PFSK-1 (cell line): ENCODE results near the gene PELI2.

Experiments used
- FOXP2 ChIP-seq: optimal IDR thresholded peaks from 2 replicates; pipeline ENCODE3; 2011; ENCODE audit warnings: borderline replicate concordance, control low read depth, inconsistent platforms; ENCODE audit not compliant: insufficient read depth; ENCODE audit errors: extremely low read length, extremely low read depth
- POLR2AphosphoS5 ChIP-seq: IDR thresholded peaks from 2 replicates; pipeline ENCODE4 v1.6.1; 2012; ENCODE audit warnings: low read depth, mild to moderate bottlenecking, control low read depth, low read length, moderate library complexity
- REST ChIP-seq, 2 experiments: IDR thresholded peaks; 2 replicates each; pipeline versions ENCODE4 v1.6.1 to v1.8.0; 2011 to 2012; ENCODE audit warnings: low read depth in 2 of 2, low read length in 2 of 2, control low read depth in 1 of 2, inconsistent platforms in 1 of 2, mild to moderate bottlenecking in 1 of 2, moderate library complexity in 1 of 2; ENCODE audit not compliant: insufficient read depth in 1 of 2
- SIN3A ChIP-seq: IDR thresholded peaks from 2 replicates; pipeline ENCODE4 v1.6.1; 2012; ENCODE audit warnings: mild to moderate bottlenecking, low read length, moderate library complexity, borderline replicate concordance; ENCODE audit not compliant: insufficient read depth
- TAF1 ChIP-seq: IDR thresholded peaks from 2 replicates; pipeline ENCODE4 v1.6.1; 2012; ENCODE audit warnings: low read length, control low read depth, borderline replicate concordance; ENCODE audit not compliant: insufficient read depth

PELI2 gene

GRCh38 chr14:56199095-56199981, 81.1 kb downstream of the PELI2 start:
- no peak for TF ChIP-seq SIN3A
- TF ChIP-seq TAF1 = no peak
- no peak for TF ChIP-seq FOXP2
- TF ChIP-seq REST (IDR thresholded peaks at IDR 0.05; ENCODE audit: insufficient read depth in 1 of 2, low read depth in 2 of 2, low read length in 2 of 2) = no peak
- no peak for TF ChIP-seq POLR2AphosphoS5

- no peak for TF ChIP-seq REST (IDR thresholded peaks at IDR 0.05; ENCODE audit: insufficient read depth in 1 of 2, low read depth in 2 of 2, low read length in 2 of 2)
These were observed 81.9 kb downstream of the PELI2 start for GRCh38 chr14:56199982-56200577.

GRCh38 chr14:56202256-56202655, 84.0 kb downstream of the PELI2 start:
- no peak for TF ChIP-seq FOXP2
- no peak for TF ChIP-seq REST (IDR thresholded peaks at IDR 0.05; ENCODE audit: insufficient read depth in 1 of 2, low read depth in 2 of 2, low read length in 2 of 2)
- no peak for TF ChIP-seq POLR2AphosphoS5
- no peak for TF ChIP-seq SIN3A
- TF ChIP-seq TAF1 = no peak

GRCh38 chr14:56205881-56206280, 87.7 kb downstream of the PELI2 start:
- TF ChIP-seq SIN3A (no peak), REST (IDR thresholded peaks at IDR 0.05; ENCODE audit: insufficient read depth in 1 of 2, low read depth in 2 of 2, low read length in 2 of 2) (no peak), FOXP2 (no peak)

- TF ChIP-seq FOXP2 (no peak), POLR2AphosphoS5 (no peak), REST (IDR thresholded peaks at IDR 0.05; ENCODE audit: insufficient read depth in 1 of 2, low read depth in 2 of 2, low read length in 2 of 2) (no peak), TAF1 (no peak), SIN3A (no peak)
These were observed 88.4 kb downstream of the PELI2 start for GRCh38 chr14:56206596-56206995.
